Anterior cingulate cortex (tissue), 58 donors: ENCODE data around the gene INPP5A.
A peak's percentile ranks its signal among the peaks of the same experiment; 100 is the strongest.
"Not testable (repeated sequence)": the region's sequence is repeated elsewhere in the genome, so short reads cannot be mapped to it uniquely, and the experiment has no call there.

Source experiments
- DNase-seq, 58 donors: peaks; one replicate each; lab custom pipeline; 2025; lab: John Stamatoyannopoulos, UW

The INPP5A gene

GRCh38 chr10:132697578-132698200, 160.1 kb downstream of the INPP5A start:
- DNase-seq: no peak

- no peak for DNase-seq
Observed at GRCh38 chr10:132698211-132698751, 160.7 kb downstream of the INPP5A start.

- DNase-seq: no peak
Observed at GRCh38 chr10:132698761-132699391, 161.3 kb downstream of the INPP5A start.

- DNase-seq: no peak
Observed at GRCh38 chr10:132699411-132700155, 162.0 kb downstream of the INPP5A start.

DNA sequence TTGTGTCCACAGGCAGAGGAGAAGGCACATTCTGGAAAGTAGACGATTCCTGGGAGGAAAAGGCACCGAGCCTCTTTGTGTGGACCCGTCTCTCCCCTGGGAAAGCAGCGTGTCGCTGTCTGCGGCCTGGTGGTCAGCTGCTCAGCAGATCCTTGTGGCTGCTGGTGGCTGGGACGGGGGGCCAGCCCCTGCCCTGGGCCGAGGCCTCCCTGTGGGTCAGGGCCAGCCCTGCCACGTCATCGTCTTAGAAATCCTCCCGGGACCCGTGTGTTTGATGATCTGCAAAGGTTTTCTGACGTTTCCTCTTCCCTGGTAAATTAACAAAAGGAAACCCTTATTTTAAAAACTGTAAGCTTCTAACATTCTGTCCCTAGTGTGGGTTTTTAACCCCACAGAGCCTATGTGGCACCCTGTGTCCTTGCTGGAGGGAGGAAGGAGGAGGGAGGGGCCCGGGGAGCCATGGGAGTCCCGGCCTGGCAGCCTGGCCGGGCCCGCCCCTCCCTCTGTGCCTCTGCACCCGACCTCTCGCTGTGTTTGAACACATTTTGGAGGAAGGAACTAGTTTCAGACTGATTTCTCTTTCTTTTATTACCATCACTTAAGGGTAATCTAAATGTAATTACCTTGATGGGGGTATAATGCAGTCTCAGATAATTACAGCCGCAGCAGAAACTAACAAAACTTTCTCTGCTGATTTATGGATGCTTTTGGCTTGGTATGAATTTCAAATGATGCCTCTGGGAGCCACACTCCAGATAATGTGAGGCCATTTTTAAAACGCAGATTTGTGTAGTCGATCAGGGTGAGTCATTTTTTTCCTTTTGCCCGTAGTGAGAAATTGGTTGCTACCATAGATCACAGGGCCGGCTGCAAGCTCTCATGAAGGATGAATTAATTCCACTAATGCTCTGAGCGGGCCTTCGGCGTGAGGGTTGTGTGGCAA, 162.8 kb downstream of the INPP5A start:
- DNase-seq: no peak

- no peak for DNase-seq
Observed at GRCh38 chr10:132701099-132701845, 163.7 kb downstream of the INPP5A start.

GRCh38 chr10:132701846-132702190, 164.2 kb downstream of the INPP5A start:
- no peak for DNase-seq

DNA sequence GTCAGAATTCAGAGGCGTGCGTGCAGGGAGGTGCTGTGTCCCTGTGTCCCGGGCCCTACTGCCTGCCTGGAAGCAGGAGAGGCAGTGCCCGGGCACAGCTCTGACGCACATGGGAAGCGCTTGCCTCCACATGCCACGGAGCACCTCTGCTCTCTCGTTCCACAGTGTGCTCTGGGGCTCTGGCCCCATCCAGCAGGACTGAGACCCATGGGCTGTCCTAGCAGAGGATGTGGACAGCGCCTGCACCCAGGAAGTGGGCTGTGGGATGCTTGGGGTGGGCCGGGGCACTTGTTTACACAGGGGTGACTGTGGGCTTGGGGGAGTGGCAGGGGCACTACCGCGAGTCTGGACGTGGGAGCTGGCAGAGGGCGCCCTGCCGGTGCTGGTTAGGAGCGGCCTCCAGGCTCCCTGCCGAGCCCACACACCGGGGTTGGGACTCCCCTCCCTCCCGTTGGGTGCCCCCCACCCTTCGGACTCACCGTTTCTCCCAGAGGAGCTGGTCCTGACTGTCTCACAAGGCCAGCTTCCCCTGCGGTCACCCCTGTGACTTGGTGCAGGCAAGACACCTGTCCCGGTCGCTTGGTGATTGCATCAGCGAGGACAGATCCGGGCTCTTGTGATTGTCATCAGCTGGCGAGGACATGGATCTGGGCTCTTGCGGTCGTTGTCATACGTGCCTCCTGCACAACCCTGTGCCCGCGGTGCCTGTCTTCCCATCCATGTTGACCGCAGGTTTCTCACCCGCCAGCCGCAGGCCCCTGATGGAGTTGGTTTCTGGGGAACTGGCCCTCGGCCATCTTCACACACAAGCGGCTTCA, 165.2 kb downstream of the INPP5A start:
- no peak for DNase-seq

- no peak for DNase-seq
Observed at GRCh38 chr10:132703419-132704007, 165.9 kb downstream of the INPP5A start.

DNA sequence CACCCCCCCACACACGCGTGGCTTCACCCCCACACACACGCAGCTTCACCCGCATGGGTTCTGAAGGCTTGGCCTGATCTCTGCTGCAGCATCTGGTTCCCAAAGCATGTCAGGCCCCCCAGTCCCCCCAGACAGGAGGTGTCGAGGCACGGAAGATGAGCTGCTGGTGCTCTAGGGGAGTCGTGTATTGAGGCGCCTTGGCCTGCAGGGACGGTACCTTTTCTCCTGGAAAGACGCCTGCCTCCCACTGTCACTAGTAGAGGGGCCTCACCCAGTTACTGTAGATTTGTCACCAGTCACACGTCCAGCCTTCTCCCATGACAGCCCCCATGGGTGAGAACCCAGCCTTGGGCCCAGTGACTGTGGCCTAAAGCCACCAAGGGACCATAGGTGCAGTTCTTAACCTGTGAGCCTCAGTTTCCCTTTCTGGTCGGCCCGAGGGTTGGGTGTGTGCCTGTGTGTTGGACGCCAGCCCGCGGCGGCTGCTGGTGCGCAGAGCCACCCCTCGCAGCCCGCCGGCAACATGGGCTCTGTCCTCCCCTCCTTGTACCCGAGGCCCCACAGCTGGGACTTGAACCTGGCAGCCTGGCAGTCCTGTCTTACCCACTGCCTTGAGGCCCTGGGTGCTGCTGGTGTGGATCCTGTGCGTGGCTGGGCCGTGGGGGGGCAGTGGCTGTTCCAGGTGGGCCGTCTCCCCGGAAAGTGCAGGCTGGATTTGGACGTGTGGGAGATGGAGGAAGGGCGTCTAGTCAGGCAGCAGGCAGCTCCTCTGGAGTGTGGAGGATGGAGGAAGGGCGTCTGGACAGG, 166.6 kb downstream of the INPP5A start:
- DNase-seq: no peak

- not testable (repeated sequence) for DNase-seq
Observed at GRCh38 chr10:132704815-132705064, 167.2 kb downstream of the INPP5A start.

GRCh38 chr10:132705173-132705572, 167.6 kb downstream of the INPP5A start:
- peak in 13 of 58 donors; percentile 9 to 53 (median 38) for DNase-seq

DNA sequence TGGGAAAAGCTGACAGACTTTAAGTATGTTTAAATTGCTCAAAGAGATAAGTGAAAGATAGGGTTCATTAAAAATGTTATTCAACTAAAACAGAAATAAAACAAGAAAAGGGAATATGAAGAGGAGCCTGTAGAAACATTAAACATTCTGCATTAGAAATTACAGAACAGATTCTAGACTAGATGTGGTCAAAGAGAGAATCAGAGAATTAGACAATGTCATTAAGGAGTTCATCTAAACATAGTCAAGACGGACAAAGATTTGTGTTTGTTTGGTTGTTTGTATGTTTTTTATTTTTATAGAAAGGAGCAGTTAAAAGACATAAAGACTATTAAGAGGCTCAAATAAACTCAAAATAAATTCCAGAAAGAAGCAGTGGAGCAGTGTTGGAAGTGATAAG, 168.4 kb downstream of the INPP5A start:
- no peak for DNase-seq

DNA sequence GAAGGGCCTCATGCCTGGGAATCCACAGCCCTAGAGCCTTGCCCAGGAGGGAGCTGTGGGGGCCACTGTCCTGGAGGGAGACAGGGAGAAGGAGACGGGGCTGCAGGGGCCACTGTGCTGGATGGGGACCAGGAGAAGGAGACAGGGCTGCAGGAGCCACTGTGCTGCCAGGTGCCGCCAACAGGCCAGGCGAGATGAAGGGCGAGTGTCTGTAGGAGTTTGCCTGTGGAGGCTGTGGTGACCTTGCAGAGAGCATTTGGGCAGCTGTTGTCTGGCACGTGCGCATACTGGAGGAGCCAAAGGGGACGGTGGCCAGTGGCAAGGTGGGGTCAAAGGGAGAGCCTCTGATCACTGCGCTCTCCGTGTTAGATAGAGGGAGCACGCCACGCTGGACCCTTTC, 169.1 kb downstream of the INPP5A start:
- no peak for DNase-seq

DNA sequence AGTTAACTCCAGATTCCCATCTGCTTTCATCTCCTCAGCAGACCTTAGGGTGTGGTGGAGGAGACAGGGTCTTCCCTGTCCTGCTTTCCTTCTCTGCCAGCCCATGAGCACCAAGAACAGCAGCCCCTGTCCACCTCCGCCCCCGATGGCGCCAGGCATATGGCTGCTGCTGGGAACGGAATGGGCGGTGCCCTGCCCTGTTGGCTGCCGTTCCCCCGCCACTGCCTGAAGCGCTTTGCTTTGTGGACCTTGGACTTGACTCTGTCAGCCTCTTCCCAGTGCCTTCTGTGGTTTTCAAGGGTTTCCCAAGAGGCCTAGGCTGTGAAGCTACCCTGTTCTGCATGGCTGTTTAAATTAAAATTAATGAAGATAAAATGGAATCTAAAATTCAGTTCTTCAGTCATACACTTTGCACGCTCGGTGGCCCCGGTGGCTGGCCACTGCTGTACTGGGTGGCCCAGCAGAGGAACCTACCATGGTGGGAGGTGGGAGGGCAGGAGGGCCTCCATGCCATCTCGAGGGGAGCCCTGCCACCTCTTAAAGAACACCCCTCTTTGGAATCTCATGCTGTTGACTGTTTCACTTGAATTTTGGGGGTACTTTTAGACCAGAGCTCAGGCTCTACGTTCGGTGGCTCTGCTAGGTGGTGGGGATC, 169.7 kb downstream of the INPP5A start:
- no peak for DNase-seq

GRCh38 chr10:132707776-132708171, 170.2 kb downstream of the INPP5A start:
- DNase-seq: no peak

DNA sequence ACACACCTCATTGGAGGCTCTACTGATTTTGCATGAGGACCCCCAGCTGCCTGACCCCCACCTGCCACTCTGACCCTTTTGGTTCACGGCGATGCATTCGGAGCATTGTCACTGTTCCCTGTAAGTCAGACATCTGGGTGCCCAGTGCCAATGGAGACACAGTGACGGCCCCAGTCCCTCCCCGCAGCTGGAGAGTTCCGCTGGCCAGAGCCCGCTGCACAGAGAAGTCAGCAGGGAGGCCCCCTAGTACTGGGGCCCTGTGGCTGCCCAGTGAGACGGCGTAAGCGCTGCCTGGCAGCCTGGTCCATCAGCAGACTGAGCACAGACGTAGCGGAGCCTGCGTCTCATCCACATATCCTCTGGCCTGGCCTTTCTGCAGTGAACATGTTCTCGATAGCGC, 170.9 kb downstream of the INPP5A start:
- peak in 27 of 58 donors; percentile 6 to 81 (median 52) for DNase-seq
